GM18867 (cell line): ENCODE results near the gene ARID1B.
A peak's percentile ranks its signal among the peaks of the same experiment; 100 is the strongest.

Source experiments
- ATAC-seq: cut with Tn5 transposase; IDR thresholded peaks from one replicate; pipeline ENCODE4 v1.9.1; 2021; ENCODE audit warnings: mild to moderate bottlenecking, moderate library complexity; ENCODE audit not compliant: unreplicated experiment

Gene ARID1B

DNA sequence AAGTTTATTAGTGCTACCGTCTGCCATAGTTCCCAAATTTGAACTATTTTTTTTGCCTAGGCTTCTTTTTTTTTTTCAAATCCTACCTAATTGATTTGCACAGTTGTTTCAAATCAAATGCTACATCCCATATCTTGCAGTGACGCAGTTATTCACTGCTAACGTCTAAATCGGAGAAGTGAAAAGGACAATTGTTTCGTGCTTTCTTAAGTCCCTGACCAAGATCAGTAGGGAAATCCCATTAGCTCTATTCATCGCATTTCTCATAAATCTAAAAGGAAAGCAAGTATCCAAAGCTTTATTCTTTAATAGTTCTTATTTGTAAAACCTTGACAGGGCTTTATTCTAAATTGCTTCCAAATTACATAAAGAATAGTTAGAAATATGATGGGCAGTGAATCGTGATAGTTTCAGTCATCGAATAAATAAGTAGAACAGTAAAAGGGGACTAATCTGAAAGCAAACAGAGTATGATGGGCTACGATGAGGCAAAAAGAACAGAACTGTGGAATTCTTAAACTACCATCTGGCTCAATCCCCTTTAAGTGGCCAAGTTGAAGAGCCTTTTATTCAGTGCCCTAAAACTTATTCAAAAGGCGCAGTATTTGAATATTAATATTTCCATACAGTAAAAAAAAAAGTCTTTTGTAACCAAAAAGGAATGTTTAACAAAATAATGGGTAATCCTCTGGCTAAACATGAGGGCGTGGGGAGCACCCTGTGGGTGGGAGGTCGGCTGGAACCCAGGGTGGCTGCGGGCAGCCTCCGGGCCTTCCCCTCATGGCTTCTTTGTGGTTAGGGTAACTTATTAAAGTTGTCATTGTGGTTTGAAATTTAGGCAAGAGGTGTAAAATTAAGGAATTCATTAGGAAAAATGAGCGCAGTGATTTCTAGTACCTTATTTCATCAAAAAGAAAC is 3.0 kb upstream of the ARID1B start:
- ATAC-seq, result no peak

- no peak for ATAC-seq
These were observed 2.2 kb upstream of the ARID1B start for GRCh38 chr6:156774863-156775405.

GRCh38 chr6:156775717-156776116 is 1.5 kb upstream of the ARID1B start:
- ATAC-seq, result no peak

DNA sequence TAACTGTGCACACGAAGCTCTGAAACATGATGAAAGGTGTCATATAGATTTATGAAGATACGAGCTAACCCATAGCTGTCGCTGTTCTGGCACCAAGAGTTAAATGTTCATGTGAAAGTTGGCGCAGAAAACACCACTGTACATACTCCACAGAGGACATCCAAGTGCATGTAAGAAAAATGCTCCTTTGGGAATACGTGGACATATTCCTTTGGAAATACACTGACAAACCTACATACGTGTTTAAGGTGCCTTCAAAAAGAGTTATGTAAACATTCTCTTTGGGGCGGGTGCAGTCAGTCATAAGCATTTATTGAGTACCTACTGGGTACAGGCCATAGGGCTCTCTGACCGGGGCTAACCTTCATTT is 723 bp upstream of the ARID1B start:
- no peak for ATAC-seq

DNA sequence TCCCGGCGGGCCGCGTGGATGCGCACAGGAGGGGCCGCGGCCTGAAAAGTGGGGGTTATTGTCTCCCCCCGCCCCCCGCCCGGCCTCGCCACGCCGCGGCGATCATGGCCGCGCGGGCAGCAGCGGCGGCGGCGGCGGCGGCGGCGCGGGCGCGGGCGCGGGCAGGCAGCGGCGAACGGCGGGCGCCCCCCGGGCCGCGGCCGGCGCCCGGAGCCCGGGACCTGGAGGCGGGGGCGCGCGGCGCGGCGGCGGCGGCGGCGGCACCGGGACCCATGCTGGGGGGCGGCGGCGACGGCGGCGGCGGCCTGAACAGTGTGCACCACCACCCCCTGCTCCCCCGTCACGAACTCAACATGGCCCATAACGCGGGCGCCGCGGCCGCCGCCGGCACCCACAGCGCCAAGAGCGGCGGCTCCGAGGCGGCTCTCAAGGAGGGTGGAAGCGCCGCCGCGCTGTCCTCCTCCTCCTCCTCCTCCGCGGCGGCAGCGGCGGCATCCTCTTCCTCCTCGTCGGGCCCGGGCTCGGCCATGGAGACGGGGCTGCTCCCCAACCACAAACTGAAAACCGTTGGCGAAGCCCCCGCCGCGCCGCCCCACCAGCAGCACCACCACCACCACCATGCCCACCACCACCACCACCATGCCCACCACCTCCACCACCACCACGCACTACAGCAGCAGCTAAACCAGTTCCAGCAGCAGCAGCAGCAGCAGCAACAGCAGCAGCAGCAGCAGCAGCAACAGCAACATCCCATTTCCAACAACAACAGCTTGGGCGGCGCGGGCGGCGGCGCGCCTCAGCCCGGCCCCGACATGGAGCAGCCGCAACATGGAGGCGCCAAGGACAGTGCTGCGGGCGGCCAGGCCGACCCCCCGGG is 637 bp downstream of the ARID1B start:
- ATAC-seq, result peak; percentile 20

DNA sequence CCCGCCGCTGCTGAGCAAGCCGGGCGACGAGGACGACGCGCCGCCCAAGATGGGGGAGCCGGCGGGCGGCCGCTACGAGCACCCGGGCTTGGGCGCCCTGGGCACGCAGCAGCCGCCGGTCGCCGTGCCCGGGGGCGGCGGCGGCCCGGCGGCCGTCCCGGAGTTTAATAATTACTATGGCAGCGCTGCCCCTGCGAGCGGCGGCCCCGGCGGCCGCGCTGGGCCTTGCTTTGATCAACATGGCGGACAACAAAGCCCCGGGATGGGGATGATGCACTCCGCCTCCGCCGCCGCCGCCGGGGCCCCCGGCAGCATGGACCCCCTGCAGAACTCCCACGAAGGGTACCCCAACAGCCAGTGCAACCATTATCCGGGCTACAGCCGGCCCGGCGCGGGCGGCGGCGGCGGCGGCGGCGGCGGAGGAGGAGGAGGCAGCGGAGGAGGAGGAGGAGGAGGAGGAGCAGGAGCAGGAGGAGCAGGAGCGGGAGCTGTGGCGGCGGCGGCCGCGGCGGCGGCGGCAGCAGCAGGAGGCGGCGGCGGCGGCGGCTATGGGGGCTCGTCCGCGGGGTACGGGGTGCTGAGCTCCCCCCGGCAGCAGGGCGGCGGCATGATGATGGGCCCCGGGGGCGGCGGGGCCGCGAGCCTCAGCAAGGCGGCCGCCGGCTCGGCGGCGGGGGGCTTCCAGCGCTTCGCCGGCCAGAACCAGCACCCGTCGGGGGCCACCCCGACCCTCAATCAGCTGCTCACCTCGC is 1.5 kb downstream of the ARID1B start:
- ATAC-seq, result peak; percentile 6

GRCh38 chr6:156779206-156780094 is 2.3 kb downstream of the ARID1B start:
- ATAC-seq, result peak; percentile 13

DNA sequence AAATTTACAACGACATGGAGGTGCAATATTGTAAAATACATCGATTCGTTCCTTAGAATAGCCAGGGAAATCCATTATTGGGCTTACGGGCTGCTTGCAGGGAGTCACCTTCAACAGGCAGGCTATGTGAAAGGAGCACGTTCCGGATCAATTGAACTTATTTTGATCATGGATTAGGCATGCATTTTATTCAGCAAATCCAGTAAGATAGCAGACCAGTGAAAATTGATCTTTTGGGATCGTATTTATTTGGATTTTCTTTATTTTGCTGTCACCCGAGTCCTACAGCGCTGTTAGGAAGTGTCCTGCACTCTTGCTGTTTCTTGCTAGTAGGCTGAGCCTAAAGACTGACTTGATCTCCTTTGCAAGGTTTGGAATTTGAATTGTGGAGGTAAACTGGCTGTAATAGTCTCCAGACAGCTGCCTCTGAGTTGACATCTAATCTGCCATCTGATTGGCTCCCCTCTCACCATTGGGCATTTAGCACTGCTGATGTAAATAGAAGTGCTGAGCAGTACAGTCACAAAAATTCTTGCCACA is 3.0 kb downstream of the ARID1B start:
- ATAC-seq, result peak; percentile 47

DNA sequence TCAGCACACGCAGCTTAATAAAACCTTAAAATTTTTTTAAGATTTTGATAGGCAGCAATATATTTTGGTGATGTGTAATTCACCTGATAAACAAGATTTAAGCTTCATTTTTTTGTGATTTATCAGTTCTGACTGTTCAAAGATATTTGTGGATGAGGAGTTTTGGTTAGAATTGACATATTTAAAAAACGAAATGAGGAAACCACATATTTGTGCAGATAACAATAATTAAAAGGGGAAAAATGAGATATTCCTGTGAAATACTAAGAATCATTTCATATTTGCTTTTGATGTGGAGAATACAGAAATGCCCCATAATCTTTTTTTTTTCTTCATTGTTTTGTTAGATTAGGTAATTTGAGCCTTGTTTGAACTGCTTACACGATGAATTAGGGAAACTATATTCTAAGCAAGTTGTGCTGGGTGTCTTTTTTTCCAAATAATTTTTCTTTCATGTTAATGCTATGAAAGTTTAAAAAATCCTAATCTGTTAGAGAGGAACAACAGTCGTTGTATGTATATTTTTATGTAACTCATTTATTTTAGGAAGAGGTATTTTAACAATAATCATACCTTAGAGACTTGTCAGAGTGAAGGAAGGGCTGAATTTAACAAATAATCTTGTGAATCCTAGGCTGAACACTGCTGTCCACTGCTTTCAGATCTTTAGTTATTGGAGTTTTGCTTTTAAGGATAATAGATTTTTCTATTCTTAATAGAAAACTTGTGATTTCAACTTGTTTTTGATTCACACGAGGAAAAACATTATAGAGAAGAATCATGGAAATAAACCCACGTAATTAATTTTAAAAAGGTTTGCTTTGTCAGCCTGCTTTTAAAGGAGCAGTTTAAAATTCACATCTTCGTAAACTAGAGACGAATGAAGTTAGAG is 4.0 kb downstream of the ARID1B start:
- no peak for ATAC-seq

DNA sequence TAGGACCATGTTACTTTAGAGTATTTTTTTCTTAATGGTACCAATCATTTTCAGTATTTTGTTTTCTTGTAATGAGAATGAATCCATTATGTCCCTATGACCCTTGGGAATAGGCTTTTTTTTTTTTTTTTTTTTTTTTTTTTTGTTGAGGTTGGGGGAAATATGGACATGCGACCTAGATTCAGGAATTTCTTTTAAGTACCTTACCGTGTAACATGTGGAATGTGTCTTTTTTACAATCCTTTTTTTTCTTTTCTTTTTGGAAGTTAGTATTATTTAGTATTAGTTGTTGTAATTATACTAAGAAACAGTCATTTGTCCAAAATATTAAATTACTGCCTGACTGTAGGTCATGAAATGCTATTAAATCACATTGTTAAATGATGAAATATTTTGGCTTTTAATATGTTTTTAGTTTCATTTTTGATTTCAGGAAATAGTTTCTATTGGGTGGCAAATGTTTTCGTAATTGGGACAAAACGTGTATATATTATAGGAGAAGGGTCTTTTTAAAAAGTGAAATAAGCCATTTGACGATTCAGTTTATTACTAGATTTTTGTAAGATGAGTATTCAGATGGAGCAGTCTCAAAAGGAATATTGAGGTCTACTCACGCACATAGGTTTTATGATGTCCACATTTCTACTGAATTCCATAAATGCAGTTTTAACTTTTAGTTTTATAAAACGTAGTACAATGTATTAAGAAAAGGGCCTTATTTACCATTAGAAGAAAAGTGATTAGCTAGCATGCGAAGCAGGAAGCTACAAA is 4.9 kb downstream of the ARID1B start:
- ATAC-seq, result no peak

DNA sequence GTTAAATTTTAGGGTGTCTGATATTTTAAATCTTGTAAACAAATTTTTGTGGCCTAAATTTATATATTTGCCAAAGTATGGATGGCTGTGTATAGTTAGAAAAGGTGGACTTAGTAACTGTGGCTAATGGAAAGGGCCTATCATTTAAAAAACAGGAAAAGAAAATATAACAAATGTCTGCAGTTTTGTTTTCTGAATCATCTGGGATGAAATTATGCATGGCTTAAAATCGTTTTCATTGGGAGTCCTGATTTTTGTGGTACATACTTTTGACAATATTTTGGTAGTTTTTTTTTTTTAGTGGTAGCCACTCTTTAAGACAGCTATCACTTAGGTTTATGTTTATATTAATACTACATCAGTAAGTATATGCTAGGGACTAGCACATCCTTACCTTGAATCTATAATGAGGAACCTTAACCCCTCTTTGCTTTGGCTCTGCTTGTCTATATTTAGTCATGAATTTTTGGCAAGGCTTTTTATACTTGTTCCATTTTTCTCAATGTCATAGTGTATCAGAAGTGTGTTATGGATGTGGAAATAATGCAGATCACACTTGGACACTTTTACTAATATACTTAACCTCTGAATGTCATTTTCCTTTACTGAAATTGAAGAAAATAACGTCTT is 5.6 kb downstream of the ARID1B start:
- no peak for ATAC-seq

DNA sequence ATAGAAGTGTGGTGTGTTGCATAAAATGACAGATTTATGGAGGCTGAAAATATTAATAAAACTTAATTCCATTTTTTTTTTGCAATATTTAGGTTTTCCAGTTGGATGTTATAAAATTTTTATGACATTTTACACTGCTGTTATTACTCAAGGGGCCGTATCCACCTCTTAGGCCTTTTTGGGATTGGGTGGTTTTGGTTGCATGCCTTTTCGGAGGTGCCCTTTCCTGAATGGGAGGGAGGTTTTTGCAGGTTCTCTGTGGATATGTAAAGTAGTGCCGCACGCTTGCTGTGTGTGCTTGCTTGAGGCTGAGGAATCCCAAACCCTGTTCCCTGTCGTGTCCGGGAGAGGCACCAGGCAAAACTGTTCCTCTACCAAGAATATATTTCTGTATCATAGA is 6.8 kb downstream of the ARID1B start:
- no peak for ATAC-seq

GRCh38 chr6:156786652-156787051 is 9.5 kb downstream of the ARID1B start:
- no peak for ATAC-seq

- ATAC-seq, result no peak
These were observed 10.7 kb downstream of the ARID1B start for GRCh38 chr6:156787569-156788492.

DNA sequence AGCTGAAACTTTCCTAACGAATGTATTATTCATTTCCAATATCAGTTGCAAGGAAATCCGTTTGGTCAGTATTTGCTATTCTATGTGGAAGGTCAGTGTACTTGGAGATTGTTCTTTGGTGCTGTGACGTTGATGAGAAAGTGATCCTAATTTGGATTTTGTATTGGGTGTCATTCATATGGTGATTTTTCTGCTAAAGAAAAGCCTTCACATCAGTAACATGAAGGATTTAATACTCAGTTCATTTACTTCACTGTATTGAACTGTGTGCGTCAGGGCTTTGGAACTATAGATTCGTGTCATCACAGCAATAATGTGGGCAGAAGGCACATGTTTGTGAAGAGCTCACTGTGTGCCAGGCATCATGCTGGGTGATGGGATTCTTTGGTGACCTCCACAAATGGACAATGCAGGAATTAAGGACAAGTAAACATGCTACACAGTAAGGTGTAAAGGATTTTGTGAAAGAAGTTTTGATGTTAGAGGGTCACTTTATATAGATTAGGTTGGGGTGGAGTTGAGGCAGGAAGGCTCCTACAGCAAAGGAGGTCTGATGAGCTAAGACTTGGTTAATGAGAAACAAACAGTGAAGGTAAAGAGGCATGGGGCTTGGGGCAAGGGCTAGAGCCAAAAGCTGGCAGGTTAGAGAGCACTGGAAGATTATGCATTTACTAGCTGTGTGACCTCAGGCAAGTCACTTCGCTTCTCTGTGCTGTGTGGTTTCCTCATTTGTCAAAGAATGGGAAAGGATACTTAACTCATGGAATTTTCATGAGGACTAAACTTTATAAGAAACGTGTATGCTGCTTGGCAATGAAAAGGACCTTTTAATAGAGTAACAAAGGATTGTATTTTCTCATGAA is 12.1 kb downstream of the ARID1B start:
- no peak for ATAC-seq
